Osteoblast (primary cell): ENCODE data around the gene KLHL6. TPM values are rescaled to one million over a fixed set of nuclear protein-coding genes. Genes with fewer than 3 reads are reported as not detected.

Experiments
- DNase-seq: peaks from one replicate; pipeline ENCODE4 v3.0.0; 2011; ENCODE audit warnings: low spot score, mixed read lengths; ENCODE audit not compliant: insufficient read length; ENCODE audit errors: missing footprints
- H2AFZ ChIP-seq: 2 replicates; pipeline ENCODE4 v1.6.0; 2011; ENCODE audit warnings: mild to moderate bottlenecking, low read length
- H3K27ac ChIP-seq: 2 replicates; pipeline ENCODE4 v1.5.1; 2011; ENCODE audit warnings: mild to moderate bottlenecking, low read depth, low read length, moderate library complexity
- H3K27me3 ChIP-seq: 2 replicates; pipeline ENCODE4 v1.6.0; 2012; ENCODE audit warnings: mild to moderate bottlenecking, control low read depth, inconsistent platforms, low read length, moderate library complexity; ENCODE audit not compliant: insufficient read depth
- H3K36me3 ChIP-seq: 2 replicates; pipeline ENCODE4 v1.5.1; 2011; ENCODE audit warnings: mild to moderate bottlenecking, low read length, control low read depth, moderate library complexity; ENCODE audit not compliant: insufficient read depth
- H3K4me1 ChIP-seq: 2 replicates; pipeline ENCODE4 v1.5.1; 2011; ENCODE audit warnings: mild to moderate bottlenecking, low read length, control low read depth, moderate library complexity; ENCODE audit not compliant: insufficient read depth
- H3K4me2 ChIP-seq: 2 replicates; pipeline ENCODE4 v1.6.0; 2011; ENCODE audit warnings: mild to moderate bottlenecking, low read length; ENCODE audit not compliant: insufficient read depth
- H3K4me3 ChIP-seq: fragments of 200-600 bp; sonication (generic); 3 replicates; pipeline ENCODE4 v1.5.1; 2012; ENCODE audit warnings: mild to moderate bottlenecking, low read length, inconsistent platforms; ENCODE audit not compliant: insufficient read depth
- H3K79me2 ChIP-seq: 2 replicates; pipeline ENCODE4 v1.6.0; 2012; ENCODE audit warnings: mild to moderate bottlenecking, low read length, control low read depth, inconsistent platforms; ENCODE audit not compliant: insufficient read depth
- H3K9me3 ChIP-seq: 2 replicates; pipeline ENCODE4 v1.5.1; 2011; ENCODE audit warnings: low read depth, low read length, control low read depth
- H4K20me1 ChIP-seq: 2 replicates; pipeline ENCODE4 v1.6.0; 2012; ENCODE audit warnings: mild to moderate bottlenecking, low read length, control low read depth; ENCODE audit not compliant: insufficient read depth
- CTCF ChIP-seq: IDR thresholded peaks from 2 replicates; pipeline ENCODE4 v1.5.1; 2011; ENCODE audit warnings: mild to moderate bottlenecking, low read depth, low read length, moderate library complexity; ENCODE audit errors: extremely low read depth
- total RNA-seq: library from RNA; depleted of rRNA; stranded (reverse); fragments of >200 nt; gene quantifications from 2 replicates; pipeline ENCODE4 v1.2.3, GENCODE V29; 2012

KLHL6 gene
- total RNA-seq, 1 donor, result under 0.01 TPM

- peaks cover 15% of the 10 kb centered on the region for H3K27me3 ChIP-seq
- H3K27ac ChIP-seq, result no peak overlapping the region
These were observed 26.7 kb upstream of the KLHL6 start for GRCh38 chr3:183582161-183582560.

GRCh38 chr3:183581496-183582155 is 26.1 kb upstream of the KLHL6 start:
- peaks cover 4% of the 10 kb centered on the region for H3K4me1 ChIP-seq
- no peak overlapping the region for H3K27ac ChIP-seq
- H3K4me3 ChIP-seq, result no peak overlapping the region
- peaks cover 17% of the 10 kb centered on the region for H3K27me3 ChIP-seq
- H4K20me1 ChIP-seq, result no peaks in the 10 kb centered on the region
- H3K36me3 ChIP-seq, result no peaks in the 10 kb centered on the region
- no peak overlapping the region for H2AFZ ChIP-seq
- DNase-seq, result no peak
- H3K9me3 ChIP-seq, result no peaks in the 10 kb centered on the region
- TF ChIP-seq CTCF, result no peak
- no peak overlapping the region for H3K4me2 ChIP-seq
- no peaks in the 10 kb centered on the region for H3K79me2 ChIP-seq

More at GRCh38 chr3:183582161-183582560, 26.7 kb upstream of the KLHL6 start:
- peaks cover 4% of the 10 kb centered on the region for H3K4me1 ChIP-seq
- H3K79me2 ChIP-seq, result no peaks in the 10 kb centered on the region
- H3K36me3 ChIP-seq, result no peaks in the 10 kb centered on the region
- no peak overlapping the region for H3K4me2 ChIP-seq
- H2AFZ ChIP-seq, result no peak overlapping the region
- H4K20me1 ChIP-seq, result no peaks in the 10 kb centered on the region
- H3K4me3 ChIP-seq, result no peak overlapping the region
- DNase-seq, result no peak
- no peaks in the 10 kb centered on the region for H3K9me3 ChIP-seq
- no peak for TF ChIP-seq CTCF

GRCh38 chr3:183579967-183580900 is 24.7 kb upstream of the KLHL6 start:
- Histone ChIP-seq H3K27ac (no peak overlapping the region), H4K20me1 (no peaks in the 10 kb centered on the region), H3K27me3 (peaks cover 17% of the 10 kb centered on the region), H3K4me2 (peak overlapping the region; percentile 55), H3K36me3 (no peaks in the 10 kb centered on the region), H3K4me1 (peaks cover 4% of the 10 kb centered on the region), H3K4me3 (peak overlapping the region; percentile 22), H3K79me2 (no peaks in the 10 kb centered on the region), H2AFZ (peak overlapping the region; percentile 20), H3K9me3 (no peaks in the 10 kb centered on the region)
- DNase-seq, result peak; percentile 92
- no peak for TF ChIP-seq CTCF

- Histone ChIP-seq H3K79me2 (no peaks in the 10 kb centered on the region), H3K9me3 (no peaks in the 10 kb centered on the region), H3K36me3 (no peaks in the 10 kb centered on the region), H4K20me1 (no peaks in the 10 kb centered on the region), H3K27me3 (peaks cover 17% of the 10 kb centered on the region), H3K27ac (no peak overlapping the region), H2AFZ (no peak overlapping the region), H3K4me1 (peaks cover 4% of the 10 kb centered on the region), H3K4me3 (no peak overlapping the region), H3K4me2 (no peak overlapping the region)
- TF ChIP-seq CTCF, result no peak
- no peak for DNase-seq
These were observed 22.7 kb upstream of the KLHL6 start for GRCh38 chr3:183578179-183578578.
